IMR-90 (cell line): ENCODE results near the gene FHL2.

Source experiments
- BHLHE40 ChIP-seq: fragments of 150-350 bp; IDR thresholded peaks from 2 replicates; pipeline ENCODE4 v1.6.1; 2016; ENCODE audit warnings: mild to moderate bottlenecking, low read depth, low read length
- CEBPB ChIP-seq: IDR thresholded peaks from 2 replicates; pipeline ENCODE4 v1.6.1; 2012; ENCODE audit warnings: low read depth, low read length, improper control_type of control experiment
- MAFK ChIP-seq: IDR thresholded peaks from 2 replicates; pipeline ENCODE4 v1.6.1; 2012; ENCODE audit warnings: low read depth, low read length, improper control_type of control experiment
- MXI1 ChIP-seq: IDR thresholded peaks from 2 replicates; pipeline ENCODE4 v1.6.1; 2012; ENCODE audit warnings: low read depth, mild to moderate bottlenecking, low read length, moderate library complexity, borderline replicate concordance
- POLR2A ChIP-seq: IDR thresholded peaks from 2 replicates; pipeline ENCODE4 v1.6.1; 2012; ENCODE audit warnings: mild to moderate bottlenecking, low read depth, low read length
- RCOR1 ChIP-seq: IDR thresholded peaks from 2 replicates; pipeline ENCODE4 v1.6.1; 2012; ENCODE audit warnings: mild to moderate bottlenecking, low read length, improper control_type of control experiment; ENCODE audit not compliant: insufficient replicate concordance
- RFX5 ChIP-seq: IDR thresholded peaks from 2 replicates; pipeline ENCODE4 v1.8.0; 2012; ENCODE audit warnings: low read depth, mild to moderate bottlenecking, low read length, moderate library complexity
- SMC3 ChIP-seq: fragments of 150-350 bp; IDR thresholded peaks from 2 replicates; pipeline ENCODE4 v1.6.1; 2016; ENCODE audit warnings: low read depth, mild to moderate bottlenecking, antibody characterized with exemption, low read length, moderate library complexity
- TF ChIP-seq, protein P1 (sequence below): fragments of 150-350 bp; IDR thresholded peaks from 2 replicates; pipeline ENCODE4 v1.6.1; 2016; ENCODE audit warnings: low read depth, mild to moderate bottlenecking, low read length, moderate library complexity, borderline replicate concordance
- TF ChIP-seq, protein P2 (sequence below): fragments of 150-350 bp; IDR thresholded peaks from 2 replicates; pipeline ENCODE4 v1.6.1; 2017; ENCODE audit warnings: mild to moderate bottlenecking, antibody characterized with exemption, low read length, low read depth
- TF ChIP-seq, protein P3 (sequence below): conservative IDR thresholded peaks from 2 replicates; pipeline ENCODE4 v1.5.1; 2012; ENCODE audit warnings: mild to moderate bottlenecking, low read depth, low read length, improper control_type of control experiment

DNA sequence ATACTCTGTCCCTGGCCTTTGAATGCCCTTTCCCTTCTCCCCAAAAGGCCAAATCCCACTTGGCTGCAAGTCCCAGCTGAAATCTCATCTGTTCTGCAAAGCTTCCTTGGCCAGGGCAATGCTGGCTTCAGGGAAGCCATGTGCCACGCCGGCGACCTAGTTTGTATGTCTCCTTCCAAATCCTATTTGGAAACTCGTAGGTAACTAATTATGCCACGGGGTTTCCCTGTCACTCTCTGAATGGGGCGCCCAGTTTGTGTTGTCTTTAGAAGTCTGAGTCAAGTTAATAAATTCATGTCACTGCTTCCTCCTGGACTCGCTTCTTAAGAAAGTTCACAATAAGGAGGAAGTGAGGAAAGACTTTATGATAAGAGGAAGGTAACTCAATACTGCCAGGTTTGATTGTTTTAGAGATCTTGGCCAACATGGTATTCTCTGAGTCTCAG is 19.1 kb downstream of the FHL2 start:
- TF ChIP-seq, protein P1, sequence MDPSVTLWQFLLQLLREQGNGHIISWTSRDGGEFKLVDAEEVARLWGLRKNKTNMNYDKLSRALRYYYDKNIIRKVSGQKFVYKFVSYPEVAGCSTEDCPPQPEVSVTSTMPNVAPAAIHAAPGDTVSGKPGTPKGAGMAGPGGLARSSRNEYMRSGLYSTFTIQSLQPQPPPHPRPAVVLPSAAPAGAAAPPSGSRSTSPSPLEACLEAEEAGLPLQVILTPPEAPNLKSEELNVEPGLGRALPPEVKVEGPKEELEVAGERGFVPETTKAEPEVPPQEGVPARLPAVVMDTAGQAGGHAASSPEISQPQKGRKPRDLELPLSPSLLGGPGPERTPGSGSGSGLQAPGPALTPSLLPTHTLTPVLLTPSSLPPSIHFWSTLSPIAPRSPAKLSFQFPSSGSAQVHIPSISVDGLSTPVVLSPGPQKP: no peak
- TF ChIP-seq, protein P2, sequence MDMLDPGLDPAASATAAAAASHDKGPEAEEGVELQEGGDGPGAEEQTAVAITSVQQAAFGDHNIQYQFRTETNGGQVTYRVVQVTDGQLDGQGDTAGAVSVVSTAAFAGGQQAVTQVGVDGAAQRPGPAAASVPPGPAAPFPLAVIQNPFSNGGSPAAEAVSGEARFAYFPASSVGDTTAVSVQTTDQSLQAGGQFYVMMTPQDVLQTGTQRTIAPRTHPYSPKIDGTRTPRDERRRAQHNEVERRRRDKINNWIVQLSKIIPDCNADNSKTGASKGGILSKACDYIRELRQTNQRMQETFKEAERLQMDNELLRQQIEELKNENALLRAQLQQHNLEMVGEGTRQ: no peak
- TF ChIP-seq BHLHE40: no peak
- TF ChIP-seq POLR2A: no peak
- TF ChIP-seq, protein P3, sequence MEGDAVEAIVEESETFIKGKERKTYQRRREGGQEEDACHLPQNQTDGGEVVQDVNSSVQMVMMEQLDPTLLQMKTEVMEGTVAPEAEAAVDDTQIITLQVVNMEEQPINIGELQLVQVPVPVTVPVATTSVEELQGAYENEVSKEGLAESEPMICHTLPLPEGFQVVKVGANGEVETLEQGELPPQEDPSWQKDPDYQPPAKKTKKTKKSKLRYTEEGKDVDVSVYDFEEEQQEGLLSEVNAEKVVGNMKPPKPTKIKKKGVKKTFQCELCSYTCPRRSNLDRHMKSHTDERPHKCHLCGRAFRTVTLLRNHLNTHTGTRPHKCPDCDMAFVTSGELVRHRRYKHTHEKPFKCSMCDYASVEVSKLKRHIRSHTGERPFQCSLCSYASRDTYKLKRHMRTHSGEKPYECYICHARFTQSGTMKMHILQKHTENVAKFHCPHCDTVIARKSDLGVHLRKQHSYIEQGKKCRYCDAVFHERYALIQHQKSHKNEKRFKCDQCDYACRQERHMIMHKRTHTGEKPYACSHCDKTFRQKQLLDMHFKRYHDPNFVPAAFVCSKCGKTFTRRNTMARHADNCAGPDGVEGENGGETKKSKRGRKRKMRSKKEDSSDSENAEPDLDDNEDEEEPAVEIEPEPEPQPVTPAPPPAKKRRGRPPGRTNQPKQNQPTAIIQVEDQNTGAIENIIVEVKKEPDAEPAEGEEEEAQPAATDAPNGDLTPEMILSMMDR: no peak
- no peak for TF ChIP-seq CEBPB
- TF ChIP-seq MAFK: no peak
- TF ChIP-seq RCOR1: no peak
- no peak for TF ChIP-seq SMC3
- TF ChIP-seq RFX5: no peak
- no peak for TF ChIP-seq MXI1
